Body of pancreas (tissue), 4 donors: ENCODE measurements around the gene NEK7.

ENCODE experiments used
- CTCF ChIP-seq, 7 experiments: fragments of 450-650 bp in 4 of 7; fragments of 200-600 bp in 3 of 7; sonication (generic) in 3 of 7; IDR thresholded peaks; one replicate each; pipeline ENCODE4 v1.5.1; 2016 to 2019; ENCODE audit warnings: antibody characterized with exemption in 7 of 7
- POLR2A ChIP-seq, 3 donors: fragments of 450-650 bp; IDR thresholded peaks; one replicate each; pipeline ENCODE4 v1.6.1; 2016; ENCODE audit warnings: antibody characterized with exemption in 3 of 3, mild to moderate bottlenecking in 2 of 3

GRCh38 chr1:198187973-198188588 lies 31.3 kb downstream of the NEK7 start:
- TF ChIP-seq CTCF (IDR thresholded peaks at IDR 0.05), result no peak
- no peak for TF ChIP-seq POLR2A (IDR thresholded peaks at IDR 0.05)
